NCI-H460 (cell line): ENCODE data around the gene ABTB1. TPM values are rescaled to one million over a fixed set of nuclear protein-coding genes. Genes with fewer than 3 reads are reported as not detected.

ENCODE experiments used
- DNase-seq: peaks from one replicate; pipeline ENCODE4 v3.0.0-alpha.2; 2016; ENCODE audit warnings: low read depth; ENCODE audit errors: extremely low read depth
- total RNA-seq: library from RNA; depleted of rRNA; stranded (reverse); fragments of >200 nt; shearing (Covaris generic); gene quantifications from 2 replicates; pipeline ENCODE4 v1.2.3, GENCODE V29; 2014

ABTB1 gene
- total RNA-seq, 1 experiment from 2014 or later, result 1.6 TPM

- DNase-seq, result no peak
Observed at GRCh38 chr3:127684871-127685707, 12.3 kb downstream of the ABTB1 start.

GRCh38 chr3:127685708-127686511 lies 13.2 kb downstream of the ABTB1 start:
- no peak for DNase-seq

- DNase-seq, result no peak
Observed at GRCh38 chr3:127686512-127686894, 13.8 kb downstream of the ABTB1 start.

DNA sequence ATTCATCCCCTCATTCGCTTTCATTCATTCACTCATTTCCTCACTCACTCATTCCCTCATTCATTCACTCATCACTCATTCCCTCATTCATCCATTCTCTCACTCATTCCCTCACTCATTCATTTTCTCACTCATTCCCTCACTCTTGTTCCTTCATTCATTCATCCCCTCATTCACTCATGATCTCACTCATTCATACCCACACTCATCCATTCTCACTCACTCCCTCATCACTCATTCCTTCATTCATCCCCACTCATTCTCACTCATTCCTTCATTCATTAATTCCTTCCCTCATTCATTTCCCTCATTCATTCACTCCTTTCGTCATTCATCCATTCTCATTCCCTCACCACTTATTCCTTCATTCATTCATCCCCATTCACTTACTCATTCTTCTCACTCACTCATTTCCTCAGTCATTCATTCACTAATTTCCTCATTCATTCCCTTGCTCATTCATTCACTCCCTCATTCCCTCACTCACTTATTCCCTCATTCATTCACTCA lies 14.5 kb downstream of the ABTB1 start:
- no peak for DNase-seq

GRCh38 chr3:127688022-127688415 lies 15.3 kb downstream of the ABTB1 start:
- no peak for DNase-seq

GRCh38 chr3:127688416-127689265 lies 15.9 kb downstream of the ABTB1 start:
- DNase-seq, result no peak

DNA sequence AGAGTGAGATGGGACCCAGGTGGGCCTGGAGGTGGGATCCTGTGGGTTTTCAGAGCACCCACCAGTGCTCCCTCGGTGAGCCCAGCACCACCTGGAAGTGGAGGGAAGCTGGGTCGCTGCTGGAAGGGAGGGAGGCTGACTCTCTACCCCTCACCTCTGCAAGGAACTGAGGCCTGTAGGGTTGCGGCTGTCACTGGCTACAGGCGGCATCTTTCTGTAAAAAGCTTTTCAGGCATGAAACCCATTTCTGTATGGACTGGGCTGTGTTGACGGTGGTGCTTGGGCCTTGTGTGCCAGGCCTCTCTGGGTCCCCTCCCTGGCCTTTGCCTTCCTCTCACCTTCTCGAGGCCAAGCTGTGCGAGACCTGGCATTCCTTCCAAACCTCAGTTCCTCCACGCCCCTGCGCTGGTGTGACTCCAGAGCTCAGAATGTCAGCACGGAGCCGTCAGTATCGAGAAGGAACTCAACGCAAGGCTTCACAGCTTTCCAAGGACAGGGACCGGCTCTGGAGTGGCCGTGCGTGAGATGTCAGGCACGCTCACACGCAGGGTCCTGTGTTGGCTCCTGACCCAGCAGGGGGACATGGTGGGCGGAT lies 16.6 kb downstream of the ABTB1 start:
- no peak for DNase-seq

DNA sequence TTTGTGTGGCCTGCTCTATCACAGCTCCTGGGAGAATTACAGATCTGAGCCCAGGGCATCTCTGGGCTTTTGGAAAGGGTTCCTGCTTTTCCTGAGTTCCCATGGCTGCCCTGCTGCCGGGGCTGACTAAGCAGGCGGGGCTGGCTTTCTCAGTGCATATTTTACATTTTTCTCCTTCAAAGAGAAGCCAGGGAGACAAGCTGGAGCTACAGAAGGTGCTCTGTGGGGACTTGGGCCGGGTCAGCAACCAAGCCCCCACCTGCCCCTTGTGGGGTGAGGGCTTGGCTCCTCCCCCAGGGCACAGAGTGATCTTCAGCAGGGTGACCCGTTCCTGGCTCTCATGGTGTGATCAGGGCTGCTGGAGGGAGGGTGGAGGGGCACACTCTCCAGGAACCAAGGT lies 17.4 kb downstream of the ABTB1 start:
- DNase-seq, result no peak

DNA sequence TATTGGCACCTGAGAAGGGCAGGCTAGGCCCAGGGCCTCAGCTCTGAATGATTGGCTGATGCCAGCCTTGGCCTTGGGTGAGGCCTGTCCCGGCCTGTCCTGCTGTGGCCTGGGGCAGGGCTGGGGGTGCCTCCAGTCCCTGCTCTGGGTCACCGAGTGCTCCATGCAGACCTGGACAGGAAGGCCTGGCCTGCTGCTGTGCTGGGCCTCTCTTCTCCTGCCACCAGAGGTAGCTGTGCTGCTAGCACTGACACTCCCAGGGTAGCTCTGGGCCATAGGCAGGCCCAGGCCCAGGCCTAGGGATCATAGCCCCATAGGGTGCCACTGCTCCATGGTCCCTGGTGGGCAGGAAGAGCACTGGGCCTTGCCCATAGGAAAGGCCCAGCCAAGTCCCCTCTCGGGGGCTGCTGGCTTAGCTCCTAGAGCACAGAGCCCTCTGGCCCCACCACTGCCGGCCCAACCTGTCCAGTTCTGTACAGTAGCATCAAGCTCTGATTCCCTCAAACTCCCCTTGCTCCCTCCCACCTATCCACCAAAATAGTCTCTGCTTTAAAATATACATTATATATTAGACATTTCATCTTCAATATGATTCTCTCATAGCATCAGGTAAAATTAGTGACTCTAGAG lies 18.2 kb downstream of the ABTB1 start:
- peak; percentile 43 for DNase-seq

DNA sequence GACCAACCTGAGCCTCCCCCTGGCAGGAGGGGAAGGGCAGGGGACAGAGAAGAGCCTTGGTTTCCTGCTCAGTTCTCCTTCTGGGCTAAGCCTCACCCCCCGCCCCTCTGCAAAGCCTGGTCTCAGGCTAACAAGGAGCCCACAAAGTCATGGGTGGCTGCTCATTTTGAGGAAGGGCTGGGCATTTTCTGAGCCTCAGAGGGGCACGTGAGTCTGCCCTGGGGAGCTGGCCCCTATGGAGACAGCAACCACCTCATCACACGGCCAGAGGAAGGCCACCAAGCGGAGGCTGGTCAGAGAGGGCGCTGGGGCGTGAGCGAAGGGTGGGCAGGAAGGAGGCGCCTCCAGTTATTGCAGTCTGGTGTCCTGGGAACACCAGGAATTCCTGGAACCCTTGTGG lies 18.7 kb downstream of the ABTB1 start:
- no peak for DNase-seq

DNA sequence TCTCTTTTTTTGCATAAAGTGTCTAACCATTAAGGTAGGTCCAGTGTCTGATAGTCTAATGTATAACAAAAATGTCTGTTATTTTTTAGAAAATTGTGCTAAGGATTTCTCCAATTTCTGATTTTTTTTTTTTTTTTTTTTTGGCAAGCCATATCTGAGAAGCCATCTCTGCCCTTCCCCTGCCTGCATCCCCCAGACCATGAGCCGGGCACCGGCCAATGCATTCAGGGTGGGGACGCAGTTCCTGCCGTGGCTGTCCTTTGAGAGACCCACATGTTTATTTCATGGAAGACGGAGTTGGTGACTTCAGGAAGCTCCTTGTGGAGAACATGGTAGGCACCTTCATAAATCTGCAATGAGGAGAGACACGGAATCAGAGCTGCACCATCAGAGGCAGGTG lies 19.2 kb downstream of the ABTB1 start:
- DNase-seq, result no peak

GRCh38 chr3:127692501-127693335 lies 20.0 kb downstream of the ABTB1 start:
- no peak for DNase-seq

DNA sequence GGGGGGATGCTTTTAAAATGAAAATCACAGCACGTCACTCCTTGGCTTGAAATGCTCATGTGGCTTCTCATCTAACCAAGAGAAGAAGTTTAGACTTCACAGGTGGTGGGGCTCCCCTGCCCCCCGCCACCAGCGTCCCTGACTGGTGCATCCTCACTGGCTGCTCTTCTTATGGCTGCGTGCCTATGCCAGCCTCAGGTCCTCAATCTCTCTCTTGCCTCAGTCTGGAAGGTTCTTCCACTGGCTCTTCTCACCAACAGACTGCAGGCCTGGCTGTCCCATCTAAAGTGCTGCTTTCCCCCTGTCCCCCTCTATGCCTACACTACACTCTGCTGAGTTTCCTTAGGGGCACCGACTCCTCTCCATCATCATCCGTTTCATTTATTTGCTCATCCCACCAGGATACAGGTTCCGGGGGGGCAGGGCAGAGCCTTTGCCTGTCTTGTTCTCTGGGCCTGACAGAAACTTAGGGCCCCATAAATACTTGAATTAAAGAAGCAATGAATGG lies 20.6 kb downstream of the ABTB1 start:
- DNase-seq, result no peak

- peak; percentile 52 for DNase-seq
Observed at GRCh38 chr3:127694467-127695215, 21.9 kb downstream of the ABTB1 start.

- peak; percentile 54 for DNase-seq
Observed at GRCh38 chr3:127697551-127698240, 24.9 kb downstream of the ABTB1 start.

- DNase-seq, result no peak
Observed at GRCh38 chr3:127698286-127698685, 25.5 kb downstream of the ABTB1 start.

- DNase-seq, result no peak
Observed at GRCh38 chr3:127698691-127699415, 26.1 kb downstream of the ABTB1 start.
